Inflammatory macrophage treated with lipopolysaccharide for 1 hour (primary cell): Measurements from ENCODE around the gene DSG4.

Experiments
- DNase-seq, 2 donors: peaks; one replicate each; pipeline ENCODE4 v3.0.0-alpha.2; 2020 to 2022

Gene DSG4

GRCh38 chr18:31410716-31411483 lies 34.3 kb downstream of the DSG4 start:
- no peak for DNase-seq

- DNase-seq = no peak
These were observed 36.6 kb downstream of the DSG4 start for GRCh38 chr18:31413137-31413536.

GRCh38 chr18:31417850-31418249 lies 41.3 kb downstream of the DSG4 start:
- DNase-seq = no peak

GRCh38 chr18:31419457-31419932 lies 42.9 kb downstream of the DSG4 start:
- no peak for DNase-seq

- no peak for DNase-seq
These were observed 43.5 kb downstream of the DSG4 start for GRCh38 chr18:31420032-31420431.

GRCh38 chr18:31420524-31420923 lies 43.9 kb downstream of the DSG4 start:
- no peak for DNase-seq

GRCh38 chr18:31424383-31424988 lies 47.9 kb downstream of the DSG4 start:
- peak in 1 of 2 donors; percentile 45 for DNase-seq

- no peak for DNase-seq
These were observed 49.4 kb downstream of the DSG4 start for GRCh38 chr18:31426021-31426420.

GRCh38 chr18:31426871-31427406 lies 50.4 kb downstream of the DSG4 start:
- DNase-seq = no peak

GRCh38 chr18:31428211-31428610 lies 51.6 kb downstream of the DSG4 start:
- DNase-seq = no peak

GRCh38 chr18:31429623-31430022 lies 53.0 kb downstream of the DSG4 start:
- DNase-seq = no peak

- DNase-seq = no peak
These were observed 53.5 kb downstream of the DSG4 start for GRCh38 chr18:31430072-31430471.

GRCh38 chr18:31430554-31430953 lies 54.0 kb downstream of the DSG4 start:
- DNase-seq = no peak

- no peak for DNase-seq
These were observed 55.7 kb downstream of the DSG4 start for GRCh38 chr18:31432316-31432715.

GRCh38 chr18:31436825-31437224 lies 60.2 kb downstream of the DSG4 start:
- DNase-seq = no peak

GRCh38 chr18:31438402-31438801 lies 61.8 kb downstream of the DSG4 start:
- no peak for DNase-seq

GRCh38 chr18:31439807-31440325 lies 63.3 kb downstream of the DSG4 start:
- peak; percentile 3 to 6 for DNase-seq

- no peak for DNase-seq
These were observed 64.2 kb downstream of the DSG4 start for GRCh38 chr18:31440787-31441186.

- DNase-seq = no peak
These were observed 64.9 kb downstream of the DSG4 start for GRCh38 chr18:31441493-31441892.

GRCh38 chr18:31444142-31444541 lies 67.6 kb downstream of the DSG4 start:
- no peak for DNase-seq

GRCh38 chr18:31445908-31446307 lies 69.3 kb downstream of the DSG4 start:
- no peak for DNase-seq

- no peak for DNase-seq
These were observed 70.3 kb downstream of the DSG4 start for GRCh38 chr18:31446854-31447253.

- DNase-seq = no peak
These were observed 71.1 kb downstream of the DSG4 start, which contains the start of gene DSG3 for GRCh38 chr18:31447530-31448191. DSG3 (plus strand) TSS chr18:31447741; CDS start chr18:31447878, 137 bp downstream.
